ENCODE data around the gene MOB1A.
A peak's percentile ranks its signal among the peaks of the same experiment; 100 is the strongest.

- no peak for TF ChIP-seq POLR2A (IDR thresholded peaks at IDR 0.05; ENCODE audit: control extremely low read depth in 1 of 2, low read depth in 2 of 2, low read length in 2 of 2)
- TF ChIP-seq KDM1A (IDR thresholded peaks at IDR 0.05; ENCODE audit: borderline replicate concordance, low read length), result no peak
- TF ChIP-seq POLR2AphosphoS5 (IDR thresholded peaks at IDR 0.05; ENCODE audit: low read depth, low read length), result peak; percentile 43
- TF ChIP-seq CTCF (IDR thresholded peaks at IDR 0.05; ENCODE audit: control extremely low read depth in 1 of 3, insufficient read depth in 1 of 3, low read depth in 1 of 3, low read length in 3 of 3), result no peak
- TF ChIP-seq SIN3A (conservative IDR thresholded peaks at IDR 0.05 in 1 of 2, IDR thresholded peaks at IDR 0.05 in 1 of 2; ENCODE audit: low read depth in 1 of 2, low read length in 2 of 2), result no peak
- TF ChIP-seq EZH2 (IDR thresholded peaks at IDR 0.05; ENCODE audit: low read depth, low read length, severe bottlenecking), result no peak
- no peak for TF ChIP-seq SP1 (IDR thresholded peaks at IDR 0.05; ENCODE audit: low read depth, low read length)
- TF ChIP-seq, protein P1, sequence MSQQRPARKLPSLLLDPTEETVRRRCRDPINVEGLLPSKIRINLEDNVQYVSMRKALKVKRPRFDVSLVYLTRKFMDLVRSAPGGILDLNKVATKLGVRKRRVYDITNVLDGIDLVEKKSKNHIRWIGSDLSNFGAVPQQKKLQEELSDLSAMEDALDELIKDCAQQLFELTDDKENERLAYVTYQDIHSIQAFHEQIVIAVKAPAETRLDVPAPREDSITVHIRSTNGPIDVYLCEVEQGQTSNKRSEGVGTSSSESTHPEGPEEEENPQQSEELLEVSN (IDR thresholded peaks at IDR 0.05), result no peak
- TF ChIP-seq ATF3 (IDR thresholded peaks at IDR 0.05; ENCODE audit: insufficient read depth, low read depth, low read length), result no peak
Measured at GRCh38 chr2:74216642-74217041, 38.0 kb upstream of the MOB1A start.

All from H1 (cell line).